Activated T-helper 17 cell treated with anti-CD3 and anti-CD28 coated beads, Interleukin-2, amount 50 U/mL, for 72 hours (primary cell): ENCODE data around the gene ASIC1. TPM values are rescaled to one million over a fixed set of nuclear protein-coding genes. Genes with fewer than 3 reads are reported as not detected.
"Not testable (repeated sequence)": the region's sequence is repeated elsewhere in the genome, so short reads cannot be mapped to it uniquely, and the experiment has no call there.

Experiments
- ATAC-seq: fragments of 150-1000 bp; cut with Tn5 transposase; replicated peaks from 2 replicates; pipeline ENCODE4 v1.10.0; 2021; ENCODE audit warnings: mild to moderate bottlenecking, moderate library complexity
- H3K27ac Mint-ChIP-seq: one replicate; pipeline ENCODE4 v1.8.0; 2022; ENCODE audit warnings: mixed read lengths
- H3K27me3 Mint-ChIP-seq: one replicate; pipeline ENCODE4 v1.8.0; 2022; ENCODE audit warnings: mixed read lengths
- H3K36me3 Mint-ChIP-seq: one replicate; pipeline ENCODE4 v1.8.0; 2022; ENCODE audit warnings: low read depth, mild to moderate bottlenecking, mixed read lengths
- H3K4me1 Mint-ChIP-seq: one replicate; pipeline ENCODE4 v1.8.0; 2022; ENCODE audit warnings: mixed read lengths
- H3K4me3 Mint-ChIP-seq: one replicate; pipeline ENCODE4 v1.8.0; 2022; ENCODE audit warnings: mild to moderate bottlenecking, mixed read lengths
- H3K9me3 Mint-ChIP-seq: one replicate; pipeline ENCODE4 v1.8.0; 2022; ENCODE audit warnings: mixed read lengths
- total RNA-seq, 2 donors: library from RNA; stranded (reverse); gene quantifications; one replicate each; pipeline ENCODE4 v1.2.3, GENCODE V29; 2022

The ASIC1 gene
- total RNA-seq, 2 donors from 2014 or later, result 0.53 to 1.4 TPM

GRCh38 chr12:50026691-50027090, 30.7 kb upstream of the ASIC1 start:
- Mint-ChIP-seq H3K36me3 (peaks cover 28% of the 10 kb centered on the region), H3K27ac (no peak overlapping the region), H3K4me3 (peak overlapping the region; percentile 85), H3K4me1 (peaks cover 11% of the 10 kb centered on the region), H3K9me3 (peaks cover 3% of the 10 kb centered on the region), H3K27me3 (peaks cover 3% of the 10 kb centered on the region)
- no peak for ATAC-seq

- not testable (repeated sequence) for H3K27ac Mint-ChIP-seq, H3K27me3 Mint-ChIP-seq, H3K4me3 Mint-ChIP-seq, H3K9me3 Mint-ChIP-seq, H3K4me1 Mint-ChIP-seq, H3K36me3 Mint-ChIP-seq, ATAC-seq
Measured at GRCh38 chr12:50030449-50030848, 26.9 kb upstream of the ASIC1 start.

- no peak overlapping the region for H3K4me3 Mint-ChIP-seq
- no peak overlapping the region for H3K27ac Mint-ChIP-seq
- no peaks in the 10 kb centered on the region for H3K4me1 Mint-ChIP-seq
- no peaks in the 10 kb centered on the region for H3K36me3 Mint-ChIP-seq
- H3K27me3 Mint-ChIP-seq, result peaks cover 6% of the 10 kb centered on the region
- no peak for ATAC-seq
- H3K9me3 Mint-ChIP-seq, result no peaks in the 10 kb centered on the region
Measured at GRCh38 chr12:50032515-50032853, 24.9 kb upstream of the ASIC1 start.

GRCh38 chr12:50032854-50033581, 24.4 kb upstream of the ASIC1 start:
- no peak for ATAC-seq
- Mint-ChIP-seq H3K27ac (no peak overlapping the region), H3K27me3 (peaks cover 6% of the 10 kb centered on the region)

GRCh38 chr12:50038336-50038735, 19.1 kb upstream of the ASIC1 start:
- Mint-ChIP-seq H3K9me3 (no peaks in the 10 kb centered on the region), H3K4me3 (no peak overlapping the region), H3K36me3 (no peaks in the 10 kb centered on the region), H3K4me1 (peaks cover 6% of the 10 kb centered on the region), H3K27ac (no peak overlapping the region), H3K27me3 (no peaks in the 10 kb centered on the region)
- ATAC-seq, result no peak

More at GRCh38 chr12:50032854-50033581, 24.4 kb upstream of the ASIC1 start:
- no peak overlapping the region for H3K4me3 Mint-ChIP-seq
- H3K4me1 Mint-ChIP-seq, result no peaks in the 10 kb centered on the region
- H3K9me3 Mint-ChIP-seq, result no peaks in the 10 kb centered on the region
- no peaks in the 10 kb centered on the region for H3K36me3 Mint-ChIP-seq

- Mint-ChIP-seq H3K4me1 (peaks cover 6% of the 10 kb centered on the region), H3K9me3 (no peaks in the 10 kb centered on the region), H3K27me3 (no peaks in the 10 kb centered on the region), H3K27ac (no peak overlapping the region), H3K36me3 (no peaks in the 10 kb centered on the region), H3K4me3 (no peak overlapping the region)
- ATAC-seq, result peak; percentile 65
Measured at GRCh38 chr12:50039151-50039835, 18.1 kb upstream of the ASIC1 start.

GRCh38 chr12:50040657-50041056, 16.7 kb upstream of the ASIC1 start:
- no peaks in the 10 kb centered on the region for H3K27me3 Mint-ChIP-seq
- H3K9me3 Mint-ChIP-seq, result no peaks in the 10 kb centered on the region
- H3K27ac Mint-ChIP-seq, result no peak overlapping the region
- no peaks in the 10 kb centered on the region for H3K36me3 Mint-ChIP-seq
- no peak for ATAC-seq
- no peak overlapping the region for H3K4me3 Mint-ChIP-seq
- peaks cover 6% of the 10 kb centered on the region for H3K4me1 Mint-ChIP-seq

- no peaks in the 10 kb centered on the region for H3K9me3 Mint-ChIP-seq
- no peak overlapping the region for H3K27ac Mint-ChIP-seq
- no peak for ATAC-seq
- H3K4me3 Mint-ChIP-seq, result no peak overlapping the region
- no peaks in the 10 kb centered on the region for H3K36me3 Mint-ChIP-seq
- H3K27me3 Mint-ChIP-seq, result no peaks in the 10 kb centered on the region
- peaks cover 6% of the 10 kb centered on the region for H3K4me1 Mint-ChIP-seq
Measured at GRCh38 chr12:50041062-50041860, 16.1 kb upstream of the ASIC1 start.

GRCh38 chr12:50041962-50042361, 15.4 kb upstream of the ASIC1 start:
- H3K27ac Mint-ChIP-seq, result no peak overlapping the region
- H3K4me3 Mint-ChIP-seq, result no peak overlapping the region

GRCh38 chr12:50042693-50043092, 14.7 kb upstream of the ASIC1 start:
- Mint-ChIP-seq H3K9me3 (no peaks in the 10 kb centered on the region), H3K27me3 (no peaks in the 10 kb centered on the region), H3K27ac (no peak overlapping the region), H3K4me3 (no peak overlapping the region), H3K4me1 (peaks cover 6% of the 10 kb centered on the region), H3K36me3 (no peaks in the 10 kb centered on the region)
- peak; percentile 74 for ATAC-seq

More at GRCh38 chr12:50041962-50042361, 15.4 kb upstream of the ASIC1 start:
- H3K9me3 Mint-ChIP-seq, result no peaks in the 10 kb centered on the region
- no peaks in the 10 kb centered on the region for H3K36me3 Mint-ChIP-seq
- no peak for ATAC-seq
- peaks cover 6% of the 10 kb centered on the region for H3K4me1 Mint-ChIP-seq
- no peaks in the 10 kb centered on the region for H3K27me3 Mint-ChIP-seq

- peak overlapping the region; percentile 19 for H3K4me3 Mint-ChIP-seq
- peak; percentile 62 for ATAC-seq
- no peaks in the 10 kb centered on the region for H3K27me3 Mint-ChIP-seq
- H3K9me3 Mint-ChIP-seq, result no peaks in the 10 kb centered on the region
- H3K4me1 Mint-ChIP-seq, result peaks cover 6% of the 10 kb centered on the region
- H3K27ac Mint-ChIP-seq, result no peak overlapping the region
- H3K36me3 Mint-ChIP-seq, result no peaks in the 10 kb centered on the region
Measured at GRCh38 chr12:50043308-50043707, 14.1 kb upstream of the ASIC1 start.

GRCh38 chr12:50043854-50044253, 13.5 kb upstream of the ASIC1 start:
- Mint-ChIP-seq H3K36me3 (no peaks in the 10 kb centered on the region), H3K4me1 (peaks cover 6% of the 10 kb centered on the region), H3K27ac (no peak overlapping the region), H3K9me3 (no peaks in the 10 kb centered on the region), H3K27me3 (no peaks in the 10 kb centered on the region), H3K4me3 (peak overlapping the region; percentile 19)
- peak; percentile 55 for ATAC-seq

- ATAC-seq, result no peak
- Mint-ChIP-seq H3K4me3 (no peak overlapping the region), H3K27ac (no peak overlapping the region), H3K36me3 (no peaks in the 10 kb centered on the region), H3K4me1 (peaks cover under 1% of the 10 kb centered on the region), H3K27me3 (peaks cover 26% of the 10 kb centered on the region), H3K9me3 (no peaks in the 10 kb centered on the region)
Measured at GRCh38 chr12:50047693-50048250, 9.6 kb upstream of the ASIC1 start.

- no peak for ATAC-seq
- Mint-ChIP-seq H3K27me3 (peaks cover 36% of the 10 kb centered on the region), H3K9me3 (no peaks in the 10 kb centered on the region), H3K36me3 (no peaks in the 10 kb centered on the region), H3K4me1 (no peaks in the 10 kb centered on the region), H3K4me3 (no peak overlapping the region), H3K27ac (no peak overlapping the region)
Measured at GRCh38 chr12:50049254-50050118, 7.9 kb upstream of the ASIC1 start.
